Urothelium cell line (cell line): ENCODE results near the gene SPPL3.
"Not testable (repeated sequence)": the region's sequence is repeated elsewhere in the genome, so short reads cannot be mapped to it uniquely, and the experiment has no call there.

Source experiments
- DNase-seq: peaks from one replicate; pipeline ENCODE4 v3.0.0; 2011; ENCODE audit warnings: low spot score, mixed read lengths
- FAIRE-seq: peaks from 2 replicates; lab custom pipeline; 2011; peaks lifted over from hg19 to GRCh38; lab: Jason Lieb, UNC

SPPL3 gene

DNA sequence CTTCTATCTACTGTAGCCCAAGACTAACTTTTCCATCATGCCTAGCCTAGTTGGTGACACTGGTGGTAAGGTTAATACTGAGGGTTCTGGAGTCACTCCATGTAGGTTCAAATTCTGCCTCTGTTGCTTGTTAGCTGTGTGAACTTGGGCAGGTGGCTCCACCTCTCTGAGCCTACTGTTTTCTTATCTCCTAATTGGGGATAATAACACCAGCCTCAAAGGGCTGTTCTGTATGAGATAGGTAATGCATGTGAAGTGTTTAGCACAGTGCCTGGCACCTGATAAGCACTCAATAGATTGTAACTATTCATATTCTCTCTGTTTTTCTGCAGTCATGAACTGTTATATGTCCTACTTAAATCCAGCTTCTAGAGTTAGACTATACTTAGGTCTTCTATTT lies 17.5 kb upstream of the SPPL3 start:
- no peak for DNase-seq
- FAIRE-seq = no peak

DNA sequence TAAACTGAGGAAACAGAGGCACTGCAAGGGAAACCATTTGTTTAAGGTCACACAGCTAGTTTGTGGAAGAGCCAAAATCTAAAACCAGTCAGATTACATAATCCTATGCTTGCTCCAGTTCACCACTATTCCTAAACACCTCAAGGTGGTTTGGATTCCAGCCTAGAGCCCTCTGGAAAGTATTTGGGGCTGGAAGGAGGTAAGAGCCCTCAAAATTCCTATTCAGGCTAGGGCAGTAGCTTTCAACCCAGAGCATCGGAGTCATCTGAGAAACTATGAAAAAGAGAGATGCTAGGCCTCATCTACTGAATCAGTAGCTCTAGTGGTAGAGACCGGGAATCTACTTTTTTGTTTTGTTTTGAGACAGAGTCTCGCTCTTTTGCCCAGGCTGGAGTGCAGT lies 16.0 kb upstream of the SPPL3 start:
- FAIRE-seq = no peak
- DNase-seq = no peak

DNA sequence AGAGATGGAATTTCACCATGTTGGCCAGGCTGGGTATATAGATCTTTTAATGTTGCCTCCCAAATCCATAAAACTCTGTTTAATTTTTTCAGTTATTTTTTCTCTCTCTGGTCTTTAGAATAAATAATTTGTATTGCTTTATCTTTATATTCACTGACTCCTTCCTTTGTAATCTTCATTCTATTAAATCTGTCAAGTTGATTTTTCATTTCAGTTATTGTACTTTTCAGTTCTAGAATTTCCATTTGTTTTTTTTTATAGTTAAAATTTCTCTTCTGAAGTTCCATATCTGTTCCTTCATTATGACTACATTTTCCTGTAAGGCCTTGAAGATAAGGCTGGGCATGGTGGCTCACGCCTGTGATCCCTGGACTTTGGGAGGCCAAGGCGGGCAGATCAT lies 13.6 kb upstream of the SPPL3 start:
- DNase-seq = no peak
- FAIRE-seq = no peak

DNA sequence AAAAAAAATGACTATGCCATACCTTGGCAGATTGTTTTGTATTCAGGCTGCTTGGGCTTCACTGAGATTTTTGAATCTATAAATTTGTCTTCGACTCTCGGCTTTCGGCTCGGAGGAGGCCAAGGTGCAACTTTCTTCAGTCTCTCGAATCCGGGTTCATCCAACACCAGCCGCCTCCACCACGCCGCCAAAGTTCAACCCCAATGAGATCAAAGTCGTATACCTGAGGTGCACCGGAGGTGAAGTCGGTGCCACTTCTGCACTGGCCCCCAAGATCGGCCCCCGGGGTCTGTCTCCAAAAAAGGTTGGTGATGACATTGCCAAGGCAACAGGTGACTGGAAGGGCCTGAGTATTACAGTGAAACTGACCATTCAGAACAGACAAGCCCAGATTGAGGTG lies 12.4 kb upstream of the SPPL3 start:
- FAIRE-seq = no peak
- DNase-seq = no peak

DNA sequence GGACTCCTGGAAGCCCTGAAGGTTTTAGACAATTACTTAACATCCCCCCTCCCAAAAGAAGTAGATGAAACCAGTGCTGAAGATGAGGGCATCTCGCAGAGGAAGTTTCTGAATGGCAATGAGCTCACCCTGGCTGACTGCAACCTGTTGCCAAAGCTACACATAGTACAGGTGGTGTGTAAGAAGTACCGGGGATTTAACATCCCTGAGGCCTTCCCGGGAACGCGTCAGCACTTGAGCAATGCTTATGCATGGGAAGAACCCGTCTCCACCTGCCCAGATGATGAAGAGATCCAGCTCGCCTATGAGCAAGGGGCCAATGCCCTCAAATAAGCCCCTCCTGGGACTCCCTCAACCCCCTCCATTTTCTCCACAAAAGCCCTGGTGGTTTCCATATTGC lies 10.6 kb upstream of the SPPL3 start:
- no peak for DNase-seq
- no peak for FAIRE-seq

DNA sequence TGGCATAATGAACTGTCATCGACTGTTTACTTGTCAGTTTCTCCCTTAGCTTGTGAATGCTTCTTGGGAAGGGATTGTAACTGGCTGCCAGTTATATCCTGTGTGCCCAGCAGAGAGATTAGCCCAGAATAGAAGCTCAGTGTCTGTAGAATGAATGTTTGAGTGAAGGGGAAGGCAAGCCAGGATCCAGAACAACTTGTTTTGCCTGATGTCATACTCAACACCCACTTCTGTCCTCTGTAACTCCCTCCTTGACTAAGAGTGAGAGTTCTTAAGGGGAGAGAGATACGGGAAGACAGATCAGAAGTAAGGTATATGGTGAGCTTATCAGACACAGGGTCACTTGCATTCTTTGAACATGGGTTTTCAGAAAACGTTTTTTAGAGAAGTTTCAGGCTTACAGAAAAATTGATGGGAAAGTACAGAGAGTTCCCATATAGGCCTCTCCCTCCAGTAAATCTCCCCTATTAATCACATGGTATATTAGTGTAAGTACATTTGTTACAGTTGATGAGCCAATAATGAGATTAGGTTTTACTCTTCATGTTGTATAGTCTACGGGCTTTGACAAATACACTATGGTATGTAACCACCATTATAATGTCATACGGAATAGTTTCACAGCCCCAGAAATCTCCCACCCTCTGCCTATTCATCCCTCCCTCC lies 5.6 kb upstream of the SPPL3 start:
- DNase-seq = no peak

DNA sequence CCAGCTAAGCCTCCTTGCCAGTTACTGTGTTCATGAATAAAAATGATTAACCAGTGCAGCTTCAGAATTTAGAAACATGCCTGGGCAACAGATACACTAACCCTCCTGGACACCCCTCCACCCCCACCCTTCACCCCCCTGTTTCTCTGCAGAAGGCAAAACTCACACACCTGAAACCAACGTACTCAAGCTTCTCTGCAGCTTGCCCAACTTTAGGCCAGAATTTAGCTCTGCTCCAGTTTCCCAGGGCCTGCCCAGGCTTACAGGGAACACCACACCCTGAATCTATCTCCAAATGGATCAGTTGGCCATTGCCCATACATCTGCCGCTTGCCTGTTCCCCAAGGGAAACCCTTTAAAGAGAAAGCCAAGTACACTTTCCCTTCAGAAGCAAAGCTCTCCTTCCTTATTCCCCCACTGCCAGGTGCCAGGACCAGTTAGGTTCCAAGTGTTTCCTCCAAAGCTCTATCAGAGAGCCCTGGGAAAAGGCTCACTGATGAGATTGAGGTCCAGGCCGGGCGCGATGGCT lies 1.8 kb upstream of the SPPL3 start:
- DNase-seq (no peak), FAIRE-seq (no peak)

More for the DNA sequence above, 5.6 kb upstream of the SPPL3 start:
- no peak for FAIRE-seq

DNA sequence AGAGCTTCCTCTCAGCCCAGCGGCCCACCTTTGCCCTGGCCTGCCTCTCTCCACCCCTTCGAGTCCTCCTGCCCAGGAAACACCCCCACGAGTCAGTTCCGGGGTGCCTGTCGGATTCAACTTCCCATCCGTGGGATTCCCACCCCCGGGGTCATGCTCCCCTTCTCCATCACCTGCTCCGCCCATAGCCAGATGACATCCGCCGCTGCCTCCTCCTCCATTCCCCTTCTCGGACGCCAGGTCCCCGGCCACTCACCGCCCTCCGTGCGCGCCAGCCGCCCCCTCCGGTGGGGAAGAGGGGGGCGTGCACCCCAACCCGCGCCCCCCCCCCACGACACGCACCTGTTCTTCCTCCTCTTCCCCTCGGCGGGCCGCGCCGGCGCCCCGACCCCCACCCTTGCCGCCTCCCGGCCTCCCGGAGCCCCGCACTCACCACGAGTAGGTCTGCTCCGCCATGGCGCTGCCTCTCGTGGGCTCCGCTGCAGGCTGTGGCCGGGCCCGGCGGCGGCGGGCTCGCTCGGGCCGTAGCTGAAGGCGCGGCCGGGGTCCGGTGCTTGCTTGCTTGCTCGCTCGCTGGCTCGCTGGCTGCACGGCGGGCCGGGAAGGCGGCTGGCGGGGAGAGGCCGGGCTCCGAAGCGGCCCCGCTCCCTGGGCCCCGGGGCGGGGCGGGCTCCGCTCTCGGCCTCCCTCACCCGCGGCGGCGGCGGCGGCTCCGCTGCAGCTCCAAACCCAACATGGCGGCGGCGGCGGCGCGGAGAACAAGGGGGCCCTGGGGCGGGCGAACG lies 554 bp downstream of the SPPL3 start:
- FAIRE-seq = no peak
- DNase-seq = peak; percentile 46

DNA sequence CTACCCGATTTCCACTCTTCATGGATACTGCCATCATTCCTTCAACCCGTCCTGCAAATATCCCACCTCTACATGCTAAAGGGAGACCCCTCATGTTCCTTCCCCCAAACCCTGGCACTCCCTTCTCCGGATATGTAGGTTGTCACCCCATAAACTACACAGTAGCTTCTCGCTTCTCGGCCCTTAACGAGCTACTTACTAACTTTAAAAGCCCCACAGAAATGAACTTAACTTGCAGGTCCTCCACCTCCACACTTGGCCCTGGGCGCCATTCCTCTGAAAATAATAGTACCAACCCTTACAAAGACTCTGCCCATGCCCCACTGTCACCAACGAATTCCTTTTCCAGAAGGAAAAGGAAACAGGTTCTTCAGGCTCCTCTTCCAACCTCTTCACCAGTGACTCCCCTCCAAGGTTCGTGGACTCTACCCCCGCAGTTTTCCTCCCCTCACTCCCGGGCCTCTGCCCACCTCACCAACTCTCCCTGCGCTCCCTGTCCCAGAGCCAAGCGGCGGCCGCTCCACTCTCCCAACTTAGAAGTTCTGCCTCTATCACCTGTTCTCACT lies 1.2 kb downstream of the SPPL3 start:
- DNase-seq (no peak), FAIRE-seq (no peak)

DNA sequence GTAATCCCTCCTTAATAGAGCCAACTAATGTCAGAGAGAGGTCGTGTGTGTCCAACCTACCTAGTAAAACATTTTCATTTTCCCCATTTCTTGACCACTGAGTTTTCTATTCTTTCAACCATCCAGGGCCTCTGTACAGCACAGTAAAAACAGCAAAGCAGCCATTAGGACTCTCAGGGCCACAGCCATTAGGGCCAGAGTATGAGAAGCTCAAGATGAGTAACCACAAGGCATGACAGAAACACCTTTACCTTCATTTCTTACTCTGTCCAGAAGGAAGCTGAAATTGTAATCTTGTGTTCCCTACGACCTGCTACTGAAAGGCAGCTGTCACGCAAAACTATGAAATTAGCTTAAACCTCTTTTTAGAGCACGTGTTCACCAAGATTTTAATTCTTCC lies 2.3 kb downstream of the SPPL3 start:
- no peak for FAIRE-seq
- DNase-seq = no peak

DNA sequence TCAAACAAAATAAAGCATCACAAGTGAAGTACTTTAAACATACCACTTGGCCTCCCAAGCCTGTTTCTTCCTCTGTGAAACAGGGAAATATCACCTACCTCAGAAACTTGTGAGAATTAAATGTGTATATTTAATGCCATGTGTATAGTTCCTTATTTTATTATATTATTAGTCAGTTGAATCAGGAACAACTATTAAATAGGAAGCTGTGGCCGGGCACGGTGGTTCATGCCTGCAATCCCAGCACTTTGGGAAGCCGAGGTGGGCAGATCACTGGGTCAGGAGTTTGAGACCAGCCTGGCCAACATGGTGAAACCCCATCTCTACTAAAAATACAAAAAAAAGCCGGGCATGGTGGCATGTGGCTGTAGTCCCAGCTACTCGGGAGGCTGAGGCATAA lies 3.1 kb downstream of the SPPL3 start:
- not testable (repeated sequence) for DNase-seq, FAIRE-seq

DNA sequence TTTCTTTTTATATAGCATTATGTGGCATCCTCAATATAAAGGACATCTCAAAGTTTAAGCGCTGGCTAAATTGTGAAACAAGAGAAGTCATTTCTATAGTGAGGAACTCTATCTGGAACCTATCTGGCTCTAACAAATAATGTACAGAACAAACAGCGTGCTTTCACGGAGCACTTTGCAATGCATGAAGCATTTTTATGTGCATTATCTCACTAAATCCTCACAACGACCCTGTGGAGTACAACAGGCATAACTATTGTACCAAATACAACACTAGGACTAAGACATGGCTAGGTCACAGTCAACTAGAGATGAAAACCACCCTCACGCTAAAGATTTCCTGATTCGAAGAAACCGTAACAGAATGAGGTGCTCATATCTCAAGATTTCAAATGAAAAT lies 8.6 kb downstream of the SPPL3 start:
- no peak for DNase-seq
- no peak for FAIRE-seq

DNA sequence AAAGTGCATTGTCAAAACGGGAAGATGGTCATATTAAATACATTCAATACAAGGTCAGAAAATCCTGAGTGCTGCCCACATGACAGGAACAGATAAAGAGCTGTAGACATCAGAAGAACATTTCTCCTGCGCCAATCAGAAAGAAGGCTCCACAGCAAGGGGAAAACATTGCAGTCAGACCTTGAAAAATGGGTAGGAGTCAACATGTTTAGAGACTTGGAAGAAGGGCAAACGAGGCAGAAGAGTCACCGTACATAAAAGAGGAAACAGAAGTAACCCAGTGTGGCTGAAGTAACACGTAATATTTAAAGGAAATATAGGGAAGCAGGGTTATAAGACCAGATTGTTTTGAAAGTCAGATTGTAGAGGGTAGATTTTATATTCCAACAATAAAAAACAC lies 11.9 kb downstream of the SPPL3 start:
- DNase-seq (no peak), FAIRE-seq (no peak)

DNA sequence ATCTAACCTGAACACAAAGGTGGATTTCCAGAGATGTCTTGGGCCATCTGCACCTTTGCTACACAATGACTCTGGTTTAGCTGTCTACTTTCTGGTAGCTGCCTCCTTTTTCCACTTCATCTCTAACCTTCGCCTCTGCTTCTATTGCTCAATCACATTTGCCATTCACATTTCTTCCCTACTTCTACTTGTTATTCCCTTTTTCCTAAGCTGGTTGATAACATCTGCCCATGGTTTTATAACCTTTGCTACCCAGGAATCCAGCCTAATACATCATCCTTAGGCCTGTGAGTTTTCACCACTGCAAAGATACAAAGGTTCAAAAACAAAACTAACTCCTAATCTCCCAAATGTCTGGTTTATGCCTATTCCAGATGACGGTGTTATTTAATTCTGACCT lies 13.2 kb downstream of the SPPL3 start:
- FAIRE-seq = peak; percentile 61
- no peak for DNase-seq

DNA sequence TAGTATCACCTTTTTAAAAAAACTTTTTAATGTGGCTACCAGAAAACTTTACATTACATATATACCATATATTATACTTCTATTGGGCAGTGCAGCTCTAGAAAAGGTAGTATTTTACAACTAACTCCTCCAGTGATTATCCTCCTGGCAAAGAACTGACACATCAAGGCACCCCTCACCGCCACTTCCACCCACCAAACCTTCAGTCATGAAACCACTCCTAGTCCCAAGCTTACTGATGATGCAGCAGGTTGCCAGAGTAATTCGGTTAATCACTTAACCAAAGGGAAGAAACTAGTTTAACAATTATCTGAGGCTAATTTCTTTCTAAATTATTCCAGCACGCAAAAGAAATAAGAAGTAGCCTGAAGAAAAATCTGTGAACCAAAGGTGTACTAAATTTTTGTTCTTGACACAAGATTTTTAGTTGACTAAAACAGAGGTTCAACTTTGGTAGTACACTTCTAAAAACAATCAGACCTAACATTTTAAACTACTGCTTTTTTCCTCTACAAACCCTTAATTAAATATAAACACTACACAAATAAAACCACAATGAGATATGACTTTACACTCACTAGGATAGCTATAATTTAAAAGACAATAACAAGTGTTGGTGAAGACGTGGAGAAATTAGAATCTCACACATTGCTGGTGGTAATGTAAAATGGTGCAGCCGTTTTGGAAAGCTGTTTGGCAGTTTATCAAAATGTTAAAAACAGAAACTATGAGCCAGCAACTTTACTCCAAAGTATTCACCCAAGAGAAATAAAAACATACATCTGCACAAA lies 16.7 kb downstream of the SPPL3 start:
- FAIRE-seq (no peak), DNase-seq (no peak)

DNA sequence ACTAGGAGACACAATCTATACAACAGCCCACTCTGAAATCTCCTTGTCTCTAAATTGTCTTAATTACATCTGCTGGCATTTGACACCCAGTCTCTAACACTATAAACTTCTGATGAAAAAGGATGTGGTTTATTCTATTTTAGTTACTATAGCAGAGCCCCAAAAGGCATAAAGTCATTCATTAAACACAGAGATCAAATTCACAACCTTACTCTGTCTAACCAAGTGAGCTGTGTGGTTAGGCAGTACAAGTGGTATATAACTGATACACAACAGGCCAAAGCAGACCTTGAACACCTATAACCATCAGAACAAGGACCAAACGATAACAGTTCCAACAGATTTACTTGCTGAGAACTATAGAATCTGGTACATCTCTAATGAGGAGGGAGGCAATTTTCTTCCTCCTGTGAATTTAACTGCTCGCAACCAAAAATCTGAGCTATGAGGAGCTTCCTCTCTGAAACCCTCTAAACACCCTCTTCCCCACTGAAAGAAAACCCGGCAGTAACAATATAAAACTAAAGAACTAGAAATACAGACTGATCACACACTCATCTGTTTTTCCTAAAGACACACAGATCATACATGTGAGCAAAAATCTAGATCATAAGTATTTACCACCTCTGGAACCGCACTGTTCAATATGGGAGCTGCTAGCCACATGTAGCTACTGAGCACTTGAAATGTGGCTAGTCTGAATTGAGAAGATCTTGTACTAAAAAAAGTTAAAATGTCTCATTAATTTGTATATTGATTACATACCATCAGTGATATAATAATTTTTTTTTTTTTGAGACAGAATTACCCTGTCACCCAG lies 17.7 kb downstream of the SPPL3 start:
- no peak for DNase-seq
- FAIRE-seq = no peak

DNA sequence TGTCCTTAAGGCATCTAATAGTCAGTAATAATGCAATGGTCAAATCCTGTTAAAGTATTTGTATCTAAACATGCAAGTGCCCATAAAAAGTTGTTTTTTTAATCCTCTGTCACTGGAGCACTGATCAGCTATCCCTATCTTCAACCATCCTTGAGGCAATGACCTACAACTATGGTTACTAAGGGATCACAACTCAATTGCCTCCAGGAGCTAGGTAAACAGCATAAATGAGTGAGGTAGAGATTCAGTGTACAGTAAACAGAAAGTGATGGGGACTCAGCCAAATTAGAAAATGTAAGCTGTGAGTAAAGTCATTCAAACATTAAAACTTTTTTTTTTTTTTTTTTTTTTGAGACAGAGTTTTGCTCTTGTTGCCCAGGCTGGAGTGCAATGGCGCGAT lies 18.6 kb downstream of the SPPL3 start:
- FAIRE-seq (no peak), DNase-seq (no peak)

DNA sequence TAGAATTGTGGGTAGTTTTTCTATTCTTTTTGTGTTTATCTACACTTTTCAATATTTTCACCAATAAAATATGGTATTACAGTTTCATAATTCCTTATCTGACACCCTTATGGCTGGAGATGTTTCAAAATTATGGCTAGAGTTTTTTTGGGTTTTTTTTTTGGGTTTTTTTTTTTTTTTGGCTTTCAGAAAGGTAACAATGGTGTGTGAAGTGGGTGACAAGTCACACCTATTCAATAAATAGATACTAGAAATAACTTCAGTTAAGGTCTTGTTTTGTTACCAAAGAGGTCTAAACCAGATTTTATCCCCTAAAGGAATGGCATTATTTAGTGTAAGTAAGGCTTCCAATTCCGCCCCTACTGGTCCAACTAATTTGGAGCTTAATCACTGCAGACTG lies 19.5 kb downstream of the SPPL3 start:
- no peak for DNase-seq
- no peak for FAIRE-seq

DNA sequence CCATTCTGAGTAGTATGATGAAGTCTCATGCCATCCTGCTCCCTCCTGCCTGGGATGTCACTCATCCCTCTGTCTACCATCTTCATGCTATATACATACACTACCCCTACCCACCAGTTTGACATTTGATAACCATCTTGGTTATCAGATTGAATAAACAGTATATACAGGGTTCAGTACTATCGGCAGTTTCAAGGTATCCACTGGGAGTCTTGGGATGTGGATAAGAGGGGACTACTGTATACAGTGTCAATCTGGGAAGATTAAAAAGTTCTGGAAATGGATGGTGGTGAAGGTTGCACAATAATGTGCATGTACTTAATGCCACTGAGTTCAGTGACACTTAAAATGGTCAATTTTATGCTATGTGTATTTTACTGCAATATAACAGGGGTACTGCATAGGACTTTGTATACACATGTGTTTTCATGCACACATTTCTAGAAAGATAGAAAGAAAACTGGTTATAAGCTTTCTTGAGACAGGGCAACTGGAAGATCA lies 22.1 kb downstream of the SPPL3 start:
- FAIRE-seq (no peak), DNase-seq (no peak)

DNA sequence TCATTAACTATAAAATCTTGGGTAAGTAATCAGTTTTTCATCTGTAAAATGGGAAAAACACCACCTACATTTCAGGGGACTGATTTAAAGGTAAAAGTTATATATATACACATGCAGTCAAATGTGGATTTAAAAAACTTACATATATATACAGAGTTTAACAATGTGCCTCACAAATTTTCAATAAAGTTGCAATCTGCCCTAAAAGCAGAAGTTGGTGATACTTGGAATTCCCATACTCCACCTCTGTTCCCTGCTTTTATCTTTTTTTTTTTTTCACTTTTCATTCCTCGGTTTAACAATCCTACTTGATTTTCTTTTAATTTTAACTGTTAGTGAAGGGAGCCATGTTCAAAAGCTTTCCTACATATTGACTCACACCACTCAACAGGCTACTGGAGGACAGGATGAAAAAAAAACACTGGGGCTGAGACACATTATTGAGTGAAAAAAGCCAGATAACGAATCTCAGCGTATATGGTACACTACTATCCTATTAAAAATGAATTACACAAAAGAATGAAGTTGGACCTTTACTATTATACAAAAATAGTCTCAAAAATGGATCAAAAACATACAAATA lies 24.3 kb downstream of the SPPL3 start:
- DNase-seq (no peak), FAIRE-seq (no peak)
